Rectal smooth muscle tissue (tissue), 1 donor: Measurements from ENCODE around the gene SEL1L3.

Experiments used
- H3K27ac ChIP-seq: one replicate; pipeline ENCODE4 v1.7.0; 2013; ENCODE audit warnings: low read depth, low read length, inconsistent platforms
- H3K27me3 ChIP-seq: one replicate; pipeline ENCODE4 v1.7.0; 2013; ENCODE audit warnings: low read length; ENCODE audit not compliant: control insufficient read depth, insufficient read depth
- H3K36me3 ChIP-seq: one replicate; pipeline ENCODE4 v1.7.0; 2013; ENCODE audit warnings: low read length; ENCODE audit not compliant: control insufficient read depth, insufficient read depth
- H3K4me1 ChIP-seq: one replicate; pipeline ENCODE4 v1.7.0; 2013; ENCODE audit warnings: low read length; ENCODE audit not compliant: control insufficient read depth, insufficient read depth
- H3K4me3 ChIP-seq: one replicate; pipeline ENCODE4 v1.7.0; 2013; ENCODE audit warnings: low read length
- H3K9ac ChIP-seq: one replicate; pipeline ENCODE4 v1.7.0; 2013; ENCODE audit warnings: low read length

SEL1L3 gene

DNA sequence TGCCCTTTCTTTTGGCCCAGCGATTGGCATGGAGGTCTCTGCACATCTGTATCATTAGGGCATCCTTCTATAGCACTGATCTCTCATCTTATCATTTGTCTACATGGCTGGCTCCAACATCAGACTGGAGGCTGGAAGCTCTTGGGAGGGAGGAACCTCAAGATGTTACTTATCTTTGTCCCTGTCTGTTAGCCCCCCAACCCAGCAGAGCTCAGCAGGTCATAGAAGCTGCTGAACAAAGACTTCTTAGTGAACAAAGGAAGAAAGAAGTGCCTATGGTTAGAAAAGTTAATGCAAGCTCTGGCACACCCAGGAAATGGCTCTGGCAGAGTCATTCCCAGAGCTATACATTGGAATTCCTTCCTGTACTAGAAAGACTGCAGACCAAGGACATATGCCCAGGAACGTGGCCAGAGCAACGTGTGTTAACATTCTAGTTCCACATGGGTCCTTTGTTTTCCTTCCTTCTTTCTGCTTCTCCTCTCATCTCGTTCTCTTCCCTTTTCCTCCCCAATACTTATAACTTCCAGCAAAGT, 74.0 kb downstream of the SEL1L3 start:
- no peak overlapping the region for H3K4me3 ChIP-seq
- H3K27me3 ChIP-seq = no peaks in the 10 kb centered on the region
- no peak overlapping the region for H3K9ac ChIP-seq
- H3K27ac ChIP-seq = no peak overlapping the region
- H3K4me1 ChIP-seq = no peaks in the 10 kb centered on the region
- H3K36me3 ChIP-seq = peaks cover 3% of the 10 kb centered on the region

DNA sequence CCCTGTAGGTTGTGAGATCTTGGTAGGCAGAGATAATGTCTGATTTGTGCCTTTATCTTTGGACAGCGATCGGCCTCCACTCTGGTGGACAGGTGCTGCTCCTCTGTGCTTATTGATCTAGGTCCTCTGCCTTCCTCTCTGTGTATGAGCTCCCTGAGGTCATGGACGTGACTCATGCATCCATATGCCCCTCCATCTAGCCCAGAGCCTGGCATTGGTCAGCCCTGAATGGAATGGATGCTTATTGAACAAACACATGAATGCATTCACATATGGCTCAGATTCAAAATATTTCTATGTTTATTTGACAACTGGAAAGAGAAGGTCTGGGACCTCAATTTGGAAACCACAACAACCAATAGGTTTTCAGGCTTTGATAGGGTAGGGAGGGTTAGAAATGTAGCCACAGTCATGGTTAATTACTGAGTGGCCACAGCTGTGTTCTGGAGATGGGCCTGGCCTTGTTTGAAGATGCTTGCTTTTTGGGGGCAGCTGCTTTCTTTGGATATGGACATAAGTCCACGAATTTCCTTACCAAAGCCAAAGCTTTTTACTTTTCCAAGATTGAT, 76.2 kb downstream of the SEL1L3 start:
- H3K4me3 ChIP-seq = no peak overlapping the region
- no peaks in the 10 kb centered on the region for H3K4me1 ChIP-seq
- H3K27me3 ChIP-seq = no peaks in the 10 kb centered on the region
- H3K27ac ChIP-seq = no peak overlapping the region
- peaks cover 8% of the 10 kb centered on the region for H3K36me3 ChIP-seq
- no peak overlapping the region for H3K9ac ChIP-seq

DNA sequence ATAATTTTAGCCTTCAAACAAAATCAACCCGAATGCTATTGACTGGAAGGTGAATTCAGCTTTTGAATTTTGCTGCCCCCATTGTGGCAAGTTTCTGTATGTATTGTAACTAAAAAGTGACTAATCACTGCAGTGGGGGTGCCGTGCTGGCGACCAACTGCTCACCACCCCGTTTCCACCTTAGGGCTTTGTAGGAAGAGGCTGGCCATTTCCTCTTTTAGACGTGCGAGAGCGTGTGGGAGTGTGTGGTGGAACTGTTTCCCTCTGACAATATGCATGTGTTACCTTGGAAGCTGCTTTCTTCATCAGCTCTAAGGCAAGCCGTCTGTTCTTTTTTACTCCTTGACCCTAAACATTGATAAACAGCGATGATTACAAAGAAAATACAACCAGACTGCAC, 78.8 kb downstream of the SEL1L3 start:
- Histone ChIP-seq H3K36me3 (peaks cover 15% of the 10 kb centered on the region), H3K27ac (no peak overlapping the region), H3K4me3 (no peak overlapping the region), H3K9ac (no peak overlapping the region), H3K27me3 (no peaks in the 10 kb centered on the region), H3K4me1 (no peaks in the 10 kb centered on the region)

DNA sequence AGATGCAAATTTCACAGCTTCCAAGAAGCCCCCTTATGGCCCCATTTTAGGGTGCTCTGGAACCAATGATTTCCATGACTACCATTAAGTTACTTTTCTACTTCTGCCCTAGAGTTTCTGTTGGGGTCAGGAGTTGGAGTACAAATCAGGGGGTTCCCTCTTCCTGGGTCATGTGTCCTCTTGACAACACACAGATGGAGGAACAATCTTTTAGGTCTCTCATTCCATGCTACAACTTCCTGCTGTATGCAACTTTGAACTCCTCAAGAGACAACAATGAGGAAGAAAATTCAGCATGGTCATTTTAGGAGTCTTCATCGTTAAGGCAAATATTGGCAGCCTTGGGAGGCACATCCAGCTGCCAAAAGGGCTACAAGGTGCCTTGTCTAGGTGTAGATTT, 79.7 kb downstream of the SEL1L3 start:
- Histone ChIP-seq H3K27ac (no peak overlapping the region), H3K36me3 (peaks cover 15% of the 10 kb centered on the region), H3K9ac (no peak overlapping the region), H3K4me1 (no peaks in the 10 kb centered on the region), H3K27me3 (no peaks in the 10 kb centered on the region), H3K4me3 (no peak overlapping the region)

DNA sequence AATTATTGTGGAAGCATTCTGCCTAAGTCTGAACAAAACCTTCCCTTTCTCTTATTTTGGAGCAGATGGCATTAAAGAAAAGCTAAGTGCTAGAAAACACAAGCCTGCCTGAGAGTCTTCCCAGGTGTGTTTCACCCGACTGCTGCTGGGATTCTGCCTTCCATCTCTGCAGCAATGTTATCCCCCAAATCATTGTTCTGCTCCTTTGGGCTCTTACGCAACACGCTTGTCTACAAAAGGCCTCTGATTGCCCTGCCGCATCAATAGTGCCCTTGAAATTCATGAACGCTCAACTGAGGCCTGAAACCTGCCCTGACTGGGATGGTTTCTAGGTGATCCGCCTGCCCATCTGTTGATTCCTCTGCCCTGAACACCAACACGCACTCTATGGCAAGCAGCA, 80.3 kb downstream of the SEL1L3 start:
- H3K27ac ChIP-seq = no peak overlapping the region
- H3K4me3 ChIP-seq = no peak overlapping the region
- peaks cover 12% of the 10 kb centered on the region for H3K36me3 ChIP-seq
- no peaks in the 10 kb centered on the region for H3K4me1 ChIP-seq
- H3K9ac ChIP-seq = no peak overlapping the region
- H3K27me3 ChIP-seq = no peaks in the 10 kb centered on the region

DNA sequence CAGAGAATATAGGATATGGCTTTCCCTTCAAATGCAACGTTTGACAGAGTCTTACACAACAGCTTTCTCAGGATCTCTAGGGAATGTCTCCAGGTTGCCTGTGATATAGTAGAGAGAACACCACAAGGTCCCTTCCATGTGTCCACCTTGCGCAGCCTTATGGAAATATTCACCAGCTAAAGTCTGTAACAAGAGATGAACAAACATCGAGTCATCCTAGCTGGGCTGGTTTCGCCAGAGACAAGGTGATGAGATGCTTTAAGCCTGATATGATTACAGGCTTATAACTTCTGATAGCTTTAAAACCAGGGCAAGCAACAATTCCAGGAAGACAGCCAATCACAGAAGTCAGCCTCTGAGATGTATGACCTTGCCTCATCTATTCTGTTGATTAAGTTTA, 83.8 kb downstream of the SEL1L3 start:
- no peaks in the 10 kb centered on the region for H3K4me1 ChIP-seq
- H3K27me3 ChIP-seq = no peaks in the 10 kb centered on the region
- H3K4me3 ChIP-seq = no peak overlapping the region
- H3K9ac ChIP-seq = no peak overlapping the region
- H3K36me3 ChIP-seq = peaks cover 12% of the 10 kb centered on the region
- no peak overlapping the region for H3K27ac ChIP-seq

DNA sequence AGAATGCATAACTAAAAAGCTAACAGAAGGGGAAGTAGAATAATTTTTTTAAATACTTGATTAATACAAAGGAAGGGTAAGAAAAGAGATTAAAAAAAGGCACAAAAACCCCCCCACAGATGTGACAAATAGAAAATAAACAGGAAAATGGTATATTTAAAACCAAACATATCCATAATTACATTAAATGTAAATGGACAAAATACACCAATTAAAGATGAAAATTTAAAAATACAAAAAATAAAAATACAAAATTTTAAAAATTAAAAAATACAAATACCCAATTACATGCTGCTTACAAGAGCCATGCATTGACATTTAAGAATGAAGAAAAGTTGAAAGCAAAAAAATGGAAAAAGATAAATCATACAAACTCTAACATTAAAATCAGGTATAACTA, 86.0 kb downstream of the SEL1L3 start:
- H3K9ac ChIP-seq = no peak overlapping the region
- no peaks in the 10 kb centered on the region for H3K27me3 ChIP-seq
- H3K4me3 ChIP-seq = no peak overlapping the region
- peaks cover 9% of the 10 kb centered on the region for H3K36me3 ChIP-seq
- no peak overlapping the region for H3K27ac ChIP-seq
- no peaks in the 10 kb centered on the region for H3K4me1 ChIP-seq

DNA sequence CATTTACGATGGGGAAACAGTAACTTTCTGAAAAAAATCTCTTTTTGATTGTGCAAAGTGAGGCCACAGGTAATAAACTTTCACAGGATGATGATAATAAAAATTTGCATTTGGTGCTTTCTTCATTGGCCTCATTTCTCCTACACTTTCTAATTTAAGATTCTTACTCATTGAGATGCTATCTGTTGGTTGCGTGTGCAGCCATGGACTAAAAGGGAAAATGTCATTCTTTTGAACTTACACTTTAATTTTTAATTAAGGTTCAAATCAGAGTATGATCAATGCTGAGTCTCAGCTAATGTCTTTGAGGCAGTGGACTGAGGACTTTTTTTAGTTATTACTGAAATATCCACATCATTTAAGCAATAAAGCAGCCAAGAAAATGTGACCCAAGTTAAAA, 87.6 kb downstream of the SEL1L3 start:
- H3K9ac ChIP-seq = no peak overlapping the region
- H3K4me3 ChIP-seq = no peak overlapping the region
- no peaks in the 10 kb centered on the region for H3K4me1 ChIP-seq
- H3K36me3 ChIP-seq = peaks cover 3% of the 10 kb centered on the region
- no peaks in the 10 kb centered on the region for H3K27me3 ChIP-seq
- H3K27ac ChIP-seq = no peak overlapping the region

DNA sequence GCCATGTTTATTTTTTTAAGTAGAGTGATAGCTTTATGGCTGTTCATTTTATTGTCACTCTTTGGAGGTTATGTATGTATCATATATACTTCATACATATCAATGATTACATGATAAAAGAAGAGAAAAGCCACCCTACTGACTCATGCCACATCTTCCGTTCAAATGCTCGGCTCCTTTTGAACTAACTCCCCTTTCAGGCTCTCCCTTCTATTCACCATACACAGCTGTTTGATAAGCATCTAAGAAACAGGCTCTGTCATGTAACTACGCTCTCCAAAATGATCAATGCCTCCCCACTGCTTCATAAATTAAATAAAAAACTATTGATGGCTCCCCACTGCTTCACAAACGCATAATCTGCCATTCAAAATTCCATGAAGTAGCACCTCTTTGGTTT, 89.4 kb downstream of the SEL1L3 start:
- no peak overlapping the region for H3K4me3 ChIP-seq
- H3K4me1 ChIP-seq = no peaks in the 10 kb centered on the region
- H3K36me3 ChIP-seq = no peaks in the 10 kb centered on the region
- H3K27ac ChIP-seq = no peak overlapping the region
- no peaks in the 10 kb centered on the region for H3K27me3 ChIP-seq
- H3K9ac ChIP-seq = no peak overlapping the region

DNA sequence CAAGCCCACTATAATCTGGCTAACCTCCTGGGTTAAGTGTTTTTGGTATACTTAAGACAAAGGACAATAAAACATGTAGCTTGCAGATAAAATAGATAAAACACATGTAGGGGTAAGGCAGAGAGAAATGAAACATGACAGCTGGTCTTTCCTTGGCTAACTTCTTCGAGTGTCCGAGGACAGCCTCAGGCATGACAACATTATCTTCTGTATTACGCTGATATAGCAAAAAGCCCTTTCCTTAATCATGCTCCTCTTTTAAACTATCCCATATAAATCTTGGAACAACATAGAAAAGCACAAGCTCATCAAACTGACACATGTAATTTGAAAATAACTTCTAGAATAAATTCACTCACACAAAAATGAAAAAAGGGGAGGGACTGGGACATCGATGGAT, 91.1 kb downstream of the SEL1L3 start:
- H3K9ac ChIP-seq = no peak overlapping the region

DNA sequence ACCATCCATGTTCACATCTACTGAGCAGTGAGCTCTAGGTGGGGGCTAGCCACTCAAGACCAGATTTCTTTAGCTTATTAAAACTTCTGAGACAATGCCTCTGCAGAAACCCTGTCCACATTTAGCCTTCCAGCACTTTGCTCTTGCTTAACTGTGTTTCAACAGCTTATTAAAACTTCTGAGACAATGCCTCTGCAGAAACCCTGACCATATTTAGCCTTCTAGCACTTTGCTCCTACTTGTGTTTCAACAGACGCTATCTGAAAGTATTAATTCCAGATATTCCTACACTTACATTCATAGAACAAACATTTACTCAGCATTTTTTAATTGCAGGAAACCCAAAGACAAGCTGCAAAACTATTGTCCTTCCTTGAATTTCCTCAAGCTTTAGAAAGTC, 91.9 kb downstream of the SEL1L3 start:
- no peaks in the 10 kb centered on the region for H3K36me3 ChIP-seq
- H3K27ac ChIP-seq = no peak overlapping the region
- H3K4me3 ChIP-seq = no peak overlapping the region
- H3K4me1 ChIP-seq = peaks cover 3% of the 10 kb centered on the region
- no peaks in the 10 kb centered on the region for H3K27me3 ChIP-seq
- no peak overlapping the region for H3K9ac ChIP-seq

More for the DNA sequence above, 91.1 kb downstream of the SEL1L3 start:
- Histone ChIP-seq H3K36me3 (no peaks in the 10 kb centered on the region), H3K27me3 (no peaks in the 10 kb centered on the region), H3K4me1 (peaks cover 3% of the 10 kb centered on the region), H3K27ac (no peak overlapping the region), H3K4me3 (no peak overlapping the region)

DNA sequence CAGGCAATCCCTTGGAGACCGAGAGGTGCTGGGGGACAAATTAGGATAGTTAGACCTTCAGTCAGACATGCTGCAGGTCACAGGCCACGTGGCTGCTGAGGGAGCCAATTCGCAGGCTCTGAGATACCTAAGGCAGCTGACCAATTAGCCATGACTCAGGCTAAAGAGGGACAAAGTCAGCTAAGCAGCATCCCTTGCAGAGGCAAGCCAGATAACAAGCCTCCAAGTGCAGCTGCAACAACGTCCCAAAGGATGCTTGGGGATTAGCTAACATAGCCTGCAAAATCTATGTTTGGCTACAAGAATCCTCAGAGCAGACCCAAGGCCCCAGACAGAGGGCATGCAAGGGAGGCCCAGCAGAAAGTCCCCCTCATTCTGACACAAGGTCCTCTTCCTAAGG, 93.5 kb downstream of the SEL1L3 start:
- peaks cover 3% of the 10 kb centered on the region for H3K4me1 ChIP-seq
- H3K27me3 ChIP-seq = no peaks in the 10 kb centered on the region
- no peaks in the 10 kb centered on the region for H3K36me3 ChIP-seq
- H3K27ac ChIP-seq = no peak overlapping the region
- H3K4me3 ChIP-seq = no peak overlapping the region
- H3K9ac ChIP-seq = no peak overlapping the region

DNA sequence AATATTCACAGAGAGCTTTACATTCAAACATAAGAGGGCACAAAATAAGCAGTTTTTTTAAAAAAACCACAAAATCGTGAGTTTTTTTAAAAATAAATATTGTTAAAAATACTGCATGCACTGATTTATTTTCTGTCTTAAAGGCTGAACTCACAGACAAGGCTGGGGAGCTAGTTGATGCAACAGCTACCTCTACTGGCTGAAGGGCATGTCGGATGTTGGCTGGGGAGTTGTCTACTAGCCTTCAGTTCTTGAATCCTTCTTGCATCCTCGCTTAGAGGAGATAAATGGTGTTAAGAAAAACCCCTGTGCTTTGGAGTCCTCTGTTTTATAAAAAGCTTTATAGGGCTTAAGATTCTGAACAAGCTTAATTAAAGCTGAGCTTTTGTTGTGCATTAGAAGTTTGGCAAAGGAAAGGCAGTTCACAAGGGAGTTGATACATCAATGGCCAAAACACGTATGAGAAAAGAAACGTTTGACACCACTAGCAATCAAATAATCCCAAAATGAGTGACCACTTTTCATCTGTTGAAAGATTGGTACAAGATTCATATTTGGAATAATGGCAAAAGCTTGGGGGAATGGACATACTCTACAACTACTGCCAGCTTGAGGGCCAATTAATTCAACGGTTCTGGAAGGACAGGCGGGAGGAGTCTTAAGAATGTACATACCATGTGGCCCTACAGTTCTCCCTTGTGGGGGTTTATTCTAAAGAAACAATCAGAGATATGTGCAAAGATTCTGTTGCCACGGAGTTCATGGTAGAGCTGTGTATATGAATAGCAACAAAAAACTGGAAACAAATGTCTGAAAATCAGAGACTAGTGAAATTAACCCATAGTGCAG, 94.7 kb downstream of the SEL1L3 start:
- Histone ChIP-seq H3K4me3 (no peak overlapping the region), H3K27me3 (no peaks in the 10 kb centered on the region), H3K36me3 (no peaks in the 10 kb centered on the region), H3K27ac (no peak overlapping the region), H3K4me1 (peaks cover 3% of the 10 kb centered on the region), H3K9ac (no peak overlapping the region)
